Ishikawa (cell line): Measurements from ENCODE around the gene CPNE6.

Experiments used
- CEBPB ChIP-seq: IDR thresholded peaks from 2 replicates; pipeline ENCODE4 v1.6.1; 2012
- CREB1 ChIP-seq: IDR thresholded peaks from 2 replicates; pipeline ENCODE4 v1.6.1; 2012; ENCODE audit warnings: low read depth
- EGR1 ChIP-seq: IDR thresholded peaks from 2 replicates; pipeline ENCODE4 v1.6.1; 2012
- EP300 ChIP-seq: IDR thresholded peaks from 2 replicates; pipeline ENCODE4 v1.6.1; 2012; ENCODE audit warnings: borderline replicate concordance
- FOXM1 ChIP-seq: IDR thresholded peaks from 2 replicates; pipeline ENCODE4 v1.6.1; 2012; ENCODE audit warnings: low read depth, borderline replicate concordance
- NFIC ChIP-seq: IDR thresholded peaks from 2 replicates; pipeline ENCODE4 v1.6.1; 2012
- RAD21 ChIP-seq: IDR thresholded peaks from 2 replicates; pipeline ENCODE4 v1.6.1; 2012; ENCODE audit warnings: low read depth
- TAF1 ChIP-seq: IDR thresholded peaks from 2 replicates; pipeline ENCODE4 v1.6.1; 2012; ENCODE audit warnings: low read depth, mild to moderate bottlenecking
- TCF12 ChIP-seq: IDR thresholded peaks from 2 replicates; pipeline ENCODE4 v1.6.1; 2012; ENCODE audit warnings: low read depth
- TEAD4 ChIP-seq: IDR thresholded peaks from 2 replicates; pipeline ENCODE4 v1.6.1; 2012
- YY1 ChIP-seq: IDR thresholded peaks from 2 replicates; pipeline ENCODE4 v1.6.1; 2012; ENCODE audit warnings: low read depth
- TF ChIP-seq, protein P1 (sequence below): IDR thresholded peaks from 2 replicates; pipeline ENCODE4 v1.6.1; 2012; ENCODE audit warnings: low read depth, mild to moderate bottlenecking
- TF ChIP-seq, protein P2 (sequence below): IDR thresholded peaks from 2 replicates; pipeline ENCODE4 v1.6.1; 2012
- TF ChIP-seq, protein P3 (sequence below): IDR thresholded peaks from 2 replicates; pipeline ENCODE4 v1.6.1; 2012

GRCh38 chr14:24089890-24090289 lies 18.5 kb downstream of the CPNE6 start:
- TF ChIP-seq, protein P1, sequence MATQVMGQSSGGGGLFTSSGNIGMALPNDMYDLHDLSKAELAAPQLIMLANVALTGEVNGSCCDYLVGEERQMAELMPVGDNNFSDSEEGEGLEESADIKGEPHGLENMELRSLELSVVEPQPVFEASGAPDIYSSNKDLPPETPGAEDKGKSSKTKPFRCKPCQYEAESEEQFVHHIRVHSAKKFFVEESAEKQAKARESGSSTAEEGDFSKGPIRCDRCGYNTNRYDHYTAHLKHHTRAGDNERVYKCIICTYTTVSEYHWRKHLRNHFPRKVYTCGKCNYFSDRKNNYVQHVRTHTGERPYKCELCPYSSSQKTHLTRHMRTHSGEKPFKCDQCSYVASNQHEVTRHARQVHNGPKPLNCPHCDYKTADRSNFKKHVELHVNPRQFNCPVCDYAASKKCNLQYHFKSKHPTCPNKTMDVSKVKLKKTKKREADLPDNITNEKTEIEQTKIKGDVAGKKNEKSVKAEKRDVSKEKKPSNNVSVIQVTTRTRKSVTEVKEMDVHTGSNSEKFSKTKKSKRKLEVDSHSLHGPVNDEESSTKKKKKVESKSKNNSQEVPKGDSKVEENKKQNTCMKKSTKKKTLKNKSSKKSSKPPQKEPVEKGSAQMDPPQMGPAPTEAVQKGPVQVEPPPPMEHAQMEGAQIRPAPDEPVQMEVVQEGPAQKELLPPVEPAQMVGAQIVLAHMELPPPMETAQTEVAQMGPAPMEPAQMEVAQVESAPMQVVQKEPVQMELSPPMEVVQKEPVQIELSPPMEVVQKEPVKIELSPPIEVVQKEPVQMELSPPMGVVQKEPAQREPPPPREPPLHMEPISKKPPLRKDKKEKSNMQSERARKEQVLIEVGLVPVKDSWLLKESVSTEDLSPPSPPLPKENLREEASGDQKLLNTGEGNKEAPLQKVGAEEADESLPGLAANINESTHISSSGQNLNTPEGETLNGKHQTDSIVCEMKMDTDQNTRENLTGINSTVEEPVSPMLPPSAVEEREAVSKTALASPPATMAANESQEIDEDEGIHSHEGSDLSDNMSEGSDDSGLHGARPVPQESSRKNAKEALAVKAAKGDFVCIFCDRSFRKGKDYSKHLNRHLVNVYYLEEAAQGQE: no peak
- TF ChIP-seq CEBPB (no peak), CREB1 (no peak), EGR1 (no peak), EP300 (no peak), TAF1 (no peak), YY1 (no peak), RAD21 (no peak), FOXM1 (no peak), NFIC (no peak), TEAD4 (no peak), TCF12 (no peak)
- TF ChIP-seq, protein P2, sequence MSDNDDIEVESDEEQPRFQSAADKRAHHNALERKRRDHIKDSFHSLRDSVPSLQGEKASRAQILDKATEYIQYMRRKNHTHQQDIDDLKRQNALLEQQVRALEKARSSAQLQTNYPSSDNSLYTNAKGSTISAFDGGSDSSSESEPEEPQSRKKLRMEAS: no peak
- TF ChIP-seq, protein P3, sequence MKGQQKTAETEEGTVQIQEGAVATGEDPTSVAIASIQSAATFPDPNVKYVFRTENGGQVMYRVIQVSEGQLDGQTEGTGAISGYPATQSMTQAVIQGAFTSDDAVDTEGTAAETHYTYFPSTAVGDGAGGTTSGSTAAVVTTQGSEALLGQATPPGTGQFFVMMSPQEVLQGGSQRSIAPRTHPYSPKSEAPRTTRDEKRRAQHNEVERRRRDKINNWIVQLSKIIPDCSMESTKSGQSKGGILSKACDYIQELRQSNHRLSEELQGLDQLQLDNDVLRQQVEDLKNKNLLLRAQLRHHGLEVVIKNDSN: no peak
